HepG2 (cell line): Measurements from ENCODE around the gene ZDHHC24. TPM values are rescaled to one million over a fixed set of nuclear protein-coding genes. Genes with fewer than 3 reads are reported as not detected.

Experiments
- AFF4 ChIP-seq: sonication (generic); formaldehyde crosslinking; IDR thresholded peaks from 2 replicates; pipeline ENCODE4 v1.4.0; 2020; ENCODE audit warnings: missing genetic modification reagents
- ARNT2 ChIP-seq: sonication (generic); formaldehyde crosslinking; IDR thresholded peaks from 2 replicates; pipeline ENCODE4 v1.8.0; 2022; ENCODE audit warnings: mild to moderate bottlenecking, low read depth, missing genetic modification reagents, moderate library complexity
- HNRNPLL ChIP-seq: fragments of 200-400 bp; formaldehyde crosslinking; IDR thresholded peaks from 2 replicates; pipeline ENCODE4 v1.6.1; 2017; ENCODE audit warnings: mild to moderate bottlenecking, low read depth, low read length; ENCODE audit not compliant: poor library complexity, severe bottlenecking
- KLF16 ChIP-seq, 2 experiments: sonication (generic) in 1 of 2; formaldehyde crosslinking in 1 of 2; IDR thresholded peaks; 2 replicates each; pipeline versions ENCODE4 v1.6.1 to v1.8.0; 2016 to 2023; ENCODE audit warnings: missing genetic modification reagents in 2 of 2, missing compliant biosample characterization in 1 of 2
- PHF21A ChIP-seq: sonication (generic); formaldehyde crosslinking; IDR thresholded peaks from 2 replicates; pipeline ENCODE4 v1.5.0; 2020; ENCODE audit warnings: mild to moderate bottlenecking, missing genetic modification reagents
- POLR2AphosphoS5 ChIP-seq: IDR thresholded peaks from 2 replicates; pipeline ENCODE4 v1.6.1; 2012; ENCODE audit warnings: low read depth, low read length
- RBM39 ChIP-seq: fragments of 200-400 bp; formaldehyde crosslinking; IDR thresholded peaks from one replicate; pipeline ENCODE4 v1.6.1; 2018; ENCODE audit warnings: antibody characterized with exemption, mild to moderate bottlenecking, low read depth, low read length; ENCODE audit not compliant: poor library complexity, severe bottlenecking
- SNAPC4 ChIP-seq: sonication (generic); formaldehyde crosslinking; IDR thresholded peaks from 2 replicates; pipeline ENCODE4 v1.4.0; 2020; ENCODE audit warnings: mild to moderate bottlenecking, missing genetic modification reagents
- SOX6 ChIP-seq, 2 experiments: fragments of 450-650 bp in 1 of 2; sonication (generic) in 1 of 2; formaldehyde crosslinking in 1 of 2; IDR thresholded peaks; 2 replicates each; pipeline versions ENCODE4 v1.4.0 to v1.6.1; 2017 to 2020; ENCODE audit warnings: antibody characterized with exemption in 1 of 2, mild to moderate bottlenecking in 1 of 2, missing genetic modification reagents in 1 of 2
- TFDP1 ChIP-seq: IDR thresholded peaks from 2 replicates; pipeline ENCODE4 v1.6.1; 2016; ENCODE audit warnings: missing compliant biosample characterization, missing genetic modification reagents, borderline replicate concordance
- TFE3 ChIP-seq: IDR thresholded peaks from 2 replicates; pipeline ENCODE4 v1.6.1; 2016
- THAP8 ChIP-seq: sonication (generic); formaldehyde crosslinking; IDR thresholded peaks from 2 replicates; pipeline ENCODE4 v1.5.1; 2020; ENCODE audit warnings: missing genetic modification reagents, mild to moderate bottlenecking, borderline replicate concordance
- ZNF530 ChIP-seq: sonication (generic); formaldehyde crosslinking; IDR thresholded peaks from 2 replicates; pipeline ENCODE4 v1.5.0; 2020; ENCODE audit warnings: low read depth, mild to moderate bottlenecking, missing genetic modification reagents
- ZNF558 ChIP-seq: sonication (generic); formaldehyde crosslinking; IDR thresholded peaks from 2 replicates; pipeline ENCODE4 v1.9.0; 2022; ENCODE audit warnings: mild to moderate bottlenecking, missing genetic modification reagents, borderline replicate concordance
- polyA plus RNA-seq, 8 experiments: library from polyadenylated mRNA; depleted of rRNA in 3 of 8; stranded (reverse) in 7 of 8; unstranded in 1 of 8; fragments of >200 nt; fragmentation: Illumina TruSeq in 4 of 8; extraction: Trizol in 4 of 8; gene quantifications; 2 replicates each; pipeline versions ENCODE4 v1.2.1 to v1.2.3, GENCODE V29; 2011 to 2016; ENCODE audit warnings: low read depth in 4 of 8, missing spikeins in 1 of 8, mixed read lengths in 1 of 8; ENCODE audit not compliant: insufficient read depth in 1 of 8
- total RNA-seq, 5 experiments: library from RNA; depleted of rRNA; stranded (reverse); fragments of >200 nt; fragmentation: Illumina TruSeq; extraction: Trizol; gene quantifications; 2 replicates each; pipeline ENCODE4 v1.2.3, GENCODE V29; 2016; ENCODE audit warnings: low read depth in 1 of 5

The ZDHHC24 gene
- total and polyA plus RNA-seq, 2 of the 13 experiments (the other 11 are each of a cell fraction or from before 2014, with no cell fraction given) = 4.3 TPM

- TF ChIP-seq AFF4 (CRISPR knock-in tag) (0 out of 2 replicates have a peak, but pooled peaks have one; percentile 56), SOX6 (IDR thresholded peaks at IDR 0.05) (no peak), SOX6 (CRISPR knock-in tag; IDR thresholded peaks at IDR 0.05) (peak; percentile 52; the same call in 1 of the 2 replicates), ZNF530 (CRISPR knock-in tag) (no peak), ZNF558 (CRISPR knock-in tag) (peak; percentile 95; the same call in 1 of the 2 replicates), ARNT2 (CRISPR knock-in tag) (peak; percentile 92), KLF16 (CRISPR knock-in tag; IDR thresholded peaks at IDR 0.05) (peak in 1 of 2 experiments; percentile 92; a peak in 2 of 4 replicates), PHF21A (CRISPR knock-in tag) (peak; percentile 79), HNRNPLL (no peak), POLR2AphosphoS5 (peak; percentile 66), TFE3 (CRISPR knock-in tag) (no peak; the same call in 1 of the 2 replicates), SNAPC4 (CRISPR knock-in tag) (no peak), THAP8 (CRISPR knock-in tag) (0 out of 2 replicates have a peak, but pooled peaks have one; percentile 48), TFDP1 (CRISPR knock-in tag) (peak; percentile 66; the same call in 1 of the 2 replicates), RBM39 (no peak)
These were observed 65.5 kb downstream of the ZDHHC24 start, which contains the start of gene DPP3 (continued) for GRCh38 chr11:66480117-66480938.
